Measurements from ENCODE around the gene MEAF6.

DNA sequence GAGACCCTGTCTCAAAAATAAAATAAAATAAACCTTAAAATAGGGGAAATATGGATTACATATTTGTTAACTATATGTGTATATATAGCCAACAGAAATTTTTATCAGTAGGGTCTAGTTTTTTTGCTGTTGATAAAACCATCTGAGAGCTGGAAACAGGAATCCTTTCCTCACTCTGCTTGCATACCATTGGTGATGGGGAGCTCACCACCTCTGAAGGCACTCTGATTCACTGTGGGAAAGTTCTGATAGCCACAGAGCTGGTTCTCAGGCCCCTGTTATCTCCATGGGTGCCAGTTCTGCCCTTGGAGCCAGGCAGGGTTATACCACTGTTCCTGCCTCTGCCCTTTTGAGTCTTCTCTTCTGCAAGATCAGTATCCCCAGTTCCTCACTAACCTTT, 58.0 kb downstream of the MEAF6 start:
- TF ChIP-seq, protein P1, sequence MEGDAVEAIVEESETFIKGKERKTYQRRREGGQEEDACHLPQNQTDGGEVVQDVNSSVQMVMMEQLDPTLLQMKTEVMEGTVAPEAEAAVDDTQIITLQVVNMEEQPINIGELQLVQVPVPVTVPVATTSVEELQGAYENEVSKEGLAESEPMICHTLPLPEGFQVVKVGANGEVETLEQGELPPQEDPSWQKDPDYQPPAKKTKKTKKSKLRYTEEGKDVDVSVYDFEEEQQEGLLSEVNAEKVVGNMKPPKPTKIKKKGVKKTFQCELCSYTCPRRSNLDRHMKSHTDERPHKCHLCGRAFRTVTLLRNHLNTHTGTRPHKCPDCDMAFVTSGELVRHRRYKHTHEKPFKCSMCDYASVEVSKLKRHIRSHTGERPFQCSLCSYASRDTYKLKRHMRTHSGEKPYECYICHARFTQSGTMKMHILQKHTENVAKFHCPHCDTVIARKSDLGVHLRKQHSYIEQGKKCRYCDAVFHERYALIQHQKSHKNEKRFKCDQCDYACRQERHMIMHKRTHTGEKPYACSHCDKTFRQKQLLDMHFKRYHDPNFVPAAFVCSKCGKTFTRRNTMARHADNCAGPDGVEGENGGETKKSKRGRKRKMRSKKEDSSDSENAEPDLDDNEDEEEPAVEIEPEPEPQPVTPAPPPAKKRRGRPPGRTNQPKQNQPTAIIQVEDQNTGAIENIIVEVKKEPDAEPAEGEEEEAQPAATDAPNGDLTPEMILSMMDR (IDR thresholded peaks at IDR 0.05), result no peak
- no peak for TF ChIP-seq POLR2AphosphoS5 (IDR thresholded peaks at IDR 0.05)
- TF ChIP-seq POLR2A (IDR thresholded peaks at IDR 0.05), result no peak

All from stomach (tissue), 4 donors.